ENCODE data around the gene NDUFS3.

The NDUFS3 gene

DNA sequence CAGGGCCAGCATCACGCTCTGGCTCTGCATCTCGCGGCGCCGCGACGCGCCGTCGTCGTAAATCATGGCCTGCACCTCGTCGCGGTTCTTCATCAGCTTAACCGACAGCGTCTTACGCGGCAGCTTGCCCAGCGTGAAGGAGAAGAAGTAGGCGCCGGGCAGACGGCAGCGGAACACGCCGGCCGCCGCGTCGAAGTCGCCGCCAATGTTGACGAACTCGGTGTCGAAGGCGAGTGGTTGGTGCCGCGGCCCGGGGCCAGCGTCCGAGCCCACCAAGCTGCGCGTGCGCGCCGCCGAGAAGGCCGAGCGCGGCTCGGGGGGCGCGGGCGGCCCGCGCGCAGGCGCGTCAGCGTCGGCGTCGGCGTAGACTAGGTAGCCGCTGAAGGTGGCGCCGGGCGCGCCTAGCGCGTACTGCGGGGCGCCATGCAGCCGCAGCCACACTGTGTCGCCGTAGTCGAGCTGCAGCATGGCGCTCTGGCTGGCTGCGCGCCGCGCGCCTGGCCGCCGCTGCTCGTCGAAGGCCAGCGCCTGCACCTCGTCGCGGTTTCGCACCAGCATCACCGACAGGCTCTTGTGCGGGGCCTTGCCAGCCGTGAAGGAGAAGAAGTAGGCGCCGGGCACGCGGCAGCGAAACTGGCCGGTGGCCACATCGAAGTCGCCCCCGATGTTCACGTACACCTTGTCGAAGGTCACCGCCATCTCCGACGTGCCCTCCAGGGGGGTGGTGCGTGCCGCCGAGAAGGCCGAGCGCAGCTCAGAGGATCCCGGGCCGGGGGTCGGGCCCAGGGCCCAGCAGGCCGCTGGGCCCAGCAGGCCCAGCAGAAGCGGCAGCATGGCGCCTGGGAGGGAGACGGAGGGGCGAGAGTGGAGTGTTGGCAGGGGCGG is 11.3 kb downstream of the NDUFS3 start:
- no peak for DNase-seq (ENCODE audit: low spot score)

- DNase-seq (ENCODE audit: low spot score) = no peak
Measured at GRCh38 chr11:47591764-47592163, 12.9 kb downstream of the NDUFS3 start.

DNA sequence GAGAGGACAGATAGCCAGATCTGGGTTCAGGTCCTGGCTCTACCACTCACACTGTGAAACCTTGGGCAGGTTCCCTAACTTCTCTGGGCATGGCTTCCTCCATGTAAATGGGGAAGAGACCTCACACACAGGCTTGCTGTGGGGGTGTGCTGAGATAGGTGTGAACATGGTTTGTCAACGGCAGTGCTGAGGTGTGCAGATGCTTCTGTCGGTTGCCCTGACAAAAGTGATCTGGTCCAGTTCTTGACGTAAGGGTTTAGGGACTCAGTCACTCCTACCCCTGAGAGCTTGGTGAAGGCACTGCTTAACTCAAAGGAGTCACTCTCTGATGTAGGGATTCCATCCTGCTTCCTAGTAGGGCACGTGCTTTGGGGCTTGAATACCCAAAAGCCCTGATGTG is 13.4 kb downstream of the NDUFS3 start:
- DNase-seq (ENCODE audit: low spot score) = no peak

DNA sequence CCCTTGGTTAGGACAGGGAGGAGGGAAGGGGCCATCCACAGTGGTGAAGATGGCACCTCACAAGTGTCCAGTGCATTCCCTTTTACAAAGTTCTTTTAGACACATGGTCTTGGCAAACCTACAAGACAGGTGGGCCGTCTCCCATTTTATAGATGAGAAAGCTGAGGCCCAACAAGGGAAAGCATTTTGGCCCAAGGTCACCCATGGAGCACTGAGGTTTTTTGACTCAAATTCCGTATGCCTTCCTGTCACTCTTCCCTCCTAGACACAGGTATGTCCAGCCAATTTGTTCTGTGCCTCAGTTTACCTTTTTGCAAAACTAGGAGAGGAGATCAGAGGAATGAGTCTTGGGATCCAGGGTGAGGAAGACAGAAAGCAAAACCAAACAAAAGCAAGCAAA is 14.1 kb downstream of the NDUFS3 start:
- DNase-seq (ENCODE audit: low spot score) = no peak

- no peak for DNase-seq (ENCODE audit: low spot score)
Measured at GRCh38 chr11:47593492-47593933, 14.6 kb downstream of the NDUFS3 start.

GRCh38 chr11:47593934-47594855 is 15.3 kb downstream of the NDUFS3 start, which contains the start of gene C1QTNF4:
Gene C1QTNF4 (minus strand): TSS chr11:47594411. CDS start chr11:47590810, 3,601 bp downstream.
- no peak for DNase-seq (ENCODE audit: low spot score)

DNA sequence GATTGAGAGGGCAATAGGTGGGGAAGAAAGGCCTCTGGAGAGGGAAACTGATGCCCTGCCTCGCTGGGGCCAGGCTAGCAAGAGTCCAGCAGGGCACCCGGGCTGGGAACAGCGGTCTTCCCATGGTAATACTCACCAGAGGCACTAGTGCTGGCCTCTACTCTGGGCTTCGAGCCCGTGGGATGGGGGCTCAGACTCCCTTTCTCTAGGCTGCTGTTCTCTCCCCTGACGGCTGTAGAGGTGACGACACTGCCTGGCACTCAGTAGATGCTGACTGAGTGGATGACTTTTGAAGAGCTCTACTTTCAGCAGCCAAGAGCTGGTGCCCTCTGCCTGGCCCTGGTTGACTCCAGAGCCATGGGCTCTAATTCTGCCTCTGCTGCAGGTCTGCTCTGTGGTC is 16.2 kb downstream of the NDUFS3 start:
- DNase-seq (ENCODE audit: low spot score) = no peak

DNA sequence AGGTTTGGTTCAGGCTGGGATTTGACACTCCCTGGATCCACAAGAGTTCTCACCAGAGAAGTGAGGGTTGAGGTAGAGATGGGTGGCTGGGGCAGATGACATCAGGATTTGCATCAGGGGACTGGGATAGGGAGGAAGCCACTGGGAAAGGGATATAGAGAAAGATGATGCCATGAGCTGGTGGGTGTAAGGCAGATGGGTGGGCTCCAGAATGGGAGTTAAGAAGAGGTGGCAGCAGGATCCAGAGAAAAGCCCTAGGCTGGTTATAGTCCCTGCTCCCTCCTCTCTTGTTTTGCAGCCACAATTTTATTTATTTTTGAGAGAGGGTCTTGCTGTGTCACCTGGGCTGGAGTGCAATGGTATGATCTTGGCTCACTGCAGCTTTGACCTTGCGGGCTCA is 17.1 kb downstream of the NDUFS3 start:
- no peak for DNase-seq (ENCODE audit: low spot score)

DNA sequence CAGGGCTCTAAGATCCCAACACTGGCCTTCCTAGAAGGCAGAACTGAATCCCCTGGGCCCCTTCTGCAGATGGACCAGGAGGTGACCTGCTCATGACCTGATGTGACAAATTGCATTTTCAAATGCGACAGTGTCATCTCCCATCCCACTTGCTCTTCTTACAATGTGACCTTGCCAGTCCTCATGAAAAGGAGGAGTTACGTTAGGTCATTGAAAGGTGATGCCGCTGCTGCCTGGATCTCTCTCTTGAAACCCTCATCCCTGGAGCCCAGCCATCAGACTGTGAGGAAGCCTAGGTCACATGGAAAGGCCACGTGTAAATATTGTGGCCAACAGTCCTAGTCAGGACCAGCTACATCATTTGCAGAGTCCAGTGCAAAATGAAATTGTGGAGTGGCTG is 21.0 kb downstream of the NDUFS3 start:
- DNase-seq (ENCODE audit: low spot score) = no peak

DNA sequence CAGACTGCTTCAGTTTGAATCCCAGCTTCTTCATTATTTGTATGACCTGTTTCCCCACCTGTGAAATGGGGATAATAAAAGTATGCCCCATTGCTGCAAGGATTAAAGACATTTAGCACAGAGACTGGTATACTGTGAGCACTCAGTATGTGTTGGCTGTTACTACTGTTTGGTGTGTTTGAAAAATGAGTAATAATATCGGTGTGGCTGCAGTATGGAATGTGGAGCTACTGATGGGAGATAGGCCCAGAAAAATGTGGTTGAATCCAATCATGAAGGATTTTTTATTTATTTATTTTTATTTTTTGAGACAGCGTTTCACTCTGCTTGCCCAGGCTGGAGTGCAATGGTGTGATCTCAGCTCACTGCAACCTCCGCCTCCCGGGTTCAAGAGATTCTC is 24.4 kb downstream of the NDUFS3 start:
- DNase-seq (ENCODE audit: low spot score) = peak; percentile 66

DNA sequence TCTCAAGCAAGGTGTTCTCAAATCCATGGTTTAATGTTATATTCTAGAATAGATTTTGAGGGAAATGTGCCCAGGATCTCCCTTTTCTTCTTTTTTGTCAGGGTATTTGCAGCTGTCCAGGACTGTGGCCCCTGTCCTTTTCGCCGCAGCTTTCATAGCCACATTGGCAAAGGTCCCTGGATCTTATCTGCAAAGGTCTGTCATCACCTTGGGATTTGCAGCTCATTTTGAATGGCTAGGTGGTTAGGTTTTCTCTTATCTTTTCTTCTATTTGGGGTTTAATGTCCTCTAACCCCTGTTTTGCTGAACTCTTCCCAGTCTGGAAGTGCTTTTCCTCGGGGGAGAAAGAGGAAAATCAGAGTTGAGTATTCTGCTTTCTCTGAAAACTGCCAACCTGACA is 27.0 kb downstream of the NDUFS3 start:
- no peak for DNase-seq (ENCODE audit: low spot score)

DNA sequence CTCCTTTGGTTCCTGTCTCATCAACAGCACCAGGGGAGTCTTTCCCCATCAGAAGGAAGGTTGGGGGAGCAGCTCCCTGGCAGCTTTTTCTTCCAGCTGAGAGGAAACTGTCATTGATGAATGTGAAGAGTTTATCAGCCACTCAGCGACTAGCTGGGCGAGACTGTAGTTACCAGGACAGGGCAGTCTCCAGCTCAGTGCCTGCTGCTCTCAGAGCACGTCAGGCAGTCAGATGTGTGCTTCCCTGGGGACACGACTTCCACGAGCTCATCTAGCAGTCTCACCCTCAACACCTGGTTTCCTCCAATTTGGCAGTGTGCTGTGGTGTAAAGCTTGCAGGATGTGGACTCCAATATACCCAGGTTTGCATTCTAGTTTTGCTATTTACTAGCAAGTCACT is 27.9 kb downstream of the NDUFS3 start:
- DNase-seq (ENCODE audit: low spot score) = peak; percentile 46

DNA sequence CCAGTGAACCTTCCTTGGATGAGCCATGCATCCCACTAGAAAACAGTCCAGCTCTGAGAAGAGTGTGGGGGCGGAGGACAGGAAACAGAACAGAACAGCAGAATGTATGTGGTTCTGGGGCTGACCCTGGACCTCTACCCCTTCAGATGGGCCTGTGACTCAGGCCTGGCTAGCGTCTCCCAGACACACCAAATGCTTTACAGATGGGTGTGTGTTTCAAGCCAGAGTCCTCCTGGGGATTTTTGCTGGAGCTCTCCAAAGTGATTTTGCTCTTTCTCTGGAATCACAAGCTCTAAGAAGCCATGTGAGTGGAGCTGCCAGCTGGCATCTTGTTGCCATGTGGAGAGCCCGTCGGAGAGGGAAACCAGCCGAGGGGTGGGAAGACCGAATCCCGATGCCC is 28.5 kb downstream of the NDUFS3 start:
- peak; percentile 93 for DNase-seq (ENCODE audit: low spot score)

GRCh38 chr11:47609675-47610074 is 30.8 kb downstream of the NDUFS3 start:
- DNase-seq (ENCODE audit: low spot score) = no peak

GRCh38 chr11:47611348-47611794 is 32.5 kb downstream of the NDUFS3 start:
- DNase-seq (ENCODE audit: low spot score) = no peak

DNA sequence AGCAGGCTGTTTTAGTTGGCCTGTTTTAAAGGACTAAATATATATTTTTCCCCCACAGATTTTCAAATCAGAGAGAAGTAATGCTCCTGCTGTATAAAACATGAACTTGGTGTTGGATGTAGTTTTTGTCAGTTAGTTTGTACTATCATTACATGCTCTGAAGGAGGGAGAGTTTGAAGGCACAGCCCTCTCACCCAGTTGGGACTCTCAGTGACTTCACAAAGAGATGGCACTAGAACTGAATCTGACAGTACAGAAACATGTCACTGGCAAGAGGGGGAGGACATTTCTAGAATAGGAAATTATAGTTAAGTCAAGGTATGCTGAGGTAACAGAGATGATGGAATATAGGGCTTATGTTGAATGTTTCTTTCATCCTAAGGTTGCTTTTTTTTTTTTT is 36.4 kb downstream of the NDUFS3 start:
- no peak for DNase-seq (ENCODE audit: low spot score)

DNA sequence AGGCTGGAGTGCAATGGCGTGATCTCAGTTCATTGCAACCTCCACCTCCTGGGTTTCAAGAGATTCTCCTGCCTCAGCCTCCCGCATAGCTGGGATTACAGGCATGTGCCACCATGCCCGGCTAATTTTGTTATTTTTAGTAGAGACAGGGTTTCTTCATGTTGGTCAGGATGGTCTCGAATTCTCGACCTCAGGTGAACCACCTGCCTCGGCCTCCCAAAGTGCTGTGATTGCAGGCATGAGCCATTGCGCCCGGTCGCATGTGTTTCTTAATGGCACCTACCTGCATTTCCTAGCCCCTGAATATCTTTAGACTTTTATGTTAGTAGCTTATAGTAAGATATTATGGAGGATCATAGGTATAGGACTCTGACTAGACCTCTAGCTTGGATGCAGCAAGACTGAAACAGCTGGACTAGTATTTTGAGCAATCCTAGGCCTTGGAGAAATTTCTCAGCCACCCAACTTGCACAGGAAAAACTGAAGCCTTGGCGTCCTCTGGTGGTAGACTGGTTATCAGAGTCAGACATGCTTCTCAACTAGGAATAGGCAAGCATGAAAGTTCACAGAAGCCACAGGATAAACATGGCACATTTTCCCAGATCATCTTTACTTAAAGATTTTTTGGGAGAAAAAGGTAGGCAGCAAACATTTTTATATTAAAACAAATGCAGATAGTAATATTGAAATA is 38.0 kb downstream of the NDUFS3 start:
- peak; percentile 72 for DNase-seq (ENCODE audit: low spot score)

DNA sequence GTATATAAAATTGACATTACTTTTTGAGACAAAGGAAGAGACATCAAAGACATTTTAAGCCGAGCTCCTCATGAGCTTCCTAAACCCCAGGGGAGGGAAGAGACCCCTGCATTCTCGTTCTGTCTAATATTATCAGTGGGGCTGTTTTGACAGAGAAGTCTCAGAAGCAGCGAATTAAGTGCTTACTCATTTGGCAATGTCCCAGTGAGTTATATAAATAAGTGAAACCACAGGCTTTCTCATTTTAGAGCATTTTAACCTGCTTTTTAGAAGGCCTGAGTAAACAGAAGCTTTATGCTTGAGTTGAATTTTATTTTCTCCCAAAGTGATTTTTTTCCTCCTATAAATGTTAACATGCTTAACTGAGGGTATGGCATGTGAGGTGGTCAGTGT is 38.5 kb downstream of the NDUFS3 start:
- no peak for DNase-seq (ENCODE audit: low spot score)

DNA sequence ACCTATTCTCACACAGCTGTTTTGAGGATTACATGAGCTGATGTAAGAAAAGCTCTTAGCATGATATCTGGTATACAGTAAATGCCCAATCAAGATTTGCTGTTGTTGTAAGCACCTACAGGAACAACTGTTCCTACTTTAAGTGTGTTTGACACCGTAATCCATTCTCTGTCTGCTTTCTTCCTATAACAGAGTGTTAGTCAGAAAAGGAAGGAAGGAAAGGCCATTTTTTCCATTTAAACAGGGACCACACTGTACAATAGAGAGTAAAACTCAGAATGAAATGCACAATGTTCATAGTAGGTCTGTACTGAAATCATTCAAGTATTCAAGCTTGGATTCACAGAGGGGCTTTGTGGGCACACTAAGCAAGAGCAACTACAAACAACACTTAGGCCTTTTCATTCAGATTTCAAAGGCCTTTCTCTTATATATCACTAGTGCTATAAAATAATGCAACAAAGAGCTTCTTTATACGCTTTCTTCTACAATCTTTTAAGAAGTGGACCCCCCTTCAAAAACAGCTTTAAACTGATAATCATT is 42.0 kb downstream of the NDUFS3 start:
- no peak for DNase-seq (ENCODE audit: low spot score)

DNA sequence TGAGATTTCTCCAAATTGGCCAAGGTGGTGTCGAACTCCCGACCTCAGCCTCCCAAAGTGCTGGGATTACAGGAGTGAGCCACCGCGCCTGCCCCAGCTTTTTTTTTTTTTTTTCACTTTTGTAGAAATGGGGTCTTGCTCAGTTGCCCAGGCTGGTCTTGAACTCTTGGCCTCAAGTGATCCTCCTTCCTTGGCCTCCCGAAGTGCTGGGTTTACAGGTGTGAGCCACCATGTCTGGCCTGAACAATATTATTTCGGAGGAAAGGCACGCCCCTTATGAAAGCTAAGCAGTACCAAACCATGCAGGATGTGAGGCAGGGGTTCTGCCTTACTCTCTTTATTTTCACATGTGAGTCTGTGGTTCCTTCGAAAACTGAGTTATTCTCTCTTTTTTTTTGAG is 47.4 kb downstream of the NDUFS3 start:
- no peak for DNase-seq (ENCODE audit: low spot score)

GRCh38 chr11:47628026-47628425 is 49.2 kb downstream of the NDUFS3 start:
- no peak for DNase-seq (ENCODE audit: low spot score)

DNA sequence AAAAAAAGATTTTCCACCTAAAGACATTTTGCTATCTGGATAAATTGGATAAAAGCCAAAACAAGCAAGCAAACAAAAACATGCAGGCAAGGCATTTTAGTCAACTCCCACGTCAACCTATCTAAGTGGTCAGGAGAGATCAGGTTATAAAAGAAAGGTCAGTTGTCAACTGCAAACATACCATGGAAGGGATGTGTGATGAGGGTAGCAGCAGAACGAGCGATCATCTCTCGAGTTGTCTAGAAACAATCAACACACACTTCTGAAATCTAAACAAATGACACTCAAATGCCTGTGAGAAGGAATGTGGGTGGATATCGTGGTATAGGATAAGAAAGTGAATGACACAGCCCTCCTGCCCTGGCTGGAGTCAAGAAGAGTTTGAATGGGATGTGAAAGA is 52.6 kb downstream of the NDUFS3 start:
- DNase-seq (ENCODE audit: low spot score) = no peak

Data from hepatic stellate cell (primary cell).